Gastrocnemius medialis (tissue), 4 donors: ENCODE data around the gene RIPOR3. TPM values are rescaled to one million over a fixed set of nuclear protein-coding genes. Genes with fewer than 3 reads are reported as not detected.
"Not testable (repeated sequence)": the region's sequence is repeated elsewhere in the genome, so short reads cannot be mapped to it uniquely, and the experiment has no call there.

Experiments
- ATAC-seq, 2 donors: fragments of 150-250 bp; one replicate each; pipeline ENCODE4 v1.9.1; 2016
- DNase-seq, 2 donors: peaks; one replicate each; pipeline ENCODE4 v3.0.0-alpha.2; 2019
- H3K27ac ChIP-seq, 4 donors: fragments of 200-600 bp; sonication (generic); 1 replicate in 1 of 4; 2 replicates in 3 of 4; pipeline ENCODE4 v1.5.1; 2016 to 2018; ENCODE audit warnings: mild to moderate bottlenecking in 2 of 4, moderate library complexity in 1 of 4
- H3K27me3 ChIP-seq, 3 donors: fragments of 200-600 bp; sonication (generic) in 2 of 3; 1 replicate in 1 of 3; 2 replicates in 2 of 3; pipeline versions ENCODE4 v1.5.1 to v1.6.0; 2016 to 2019; ENCODE audit warnings: mild to moderate bottlenecking in 1 of 3, moderate library complexity in 1 of 3
- H3K36me3 ChIP-seq, 2 donors: fragments of 200-600 bp; sonication (generic) in 1 of 2; one replicate each; pipeline ENCODE4 v1.5.1; 2017 to 2018
- H3K4me1 ChIP-seq, 2 donors: fragments of 200-600 bp; sonication (generic) in 1 of 2; one replicate each; pipeline ENCODE4 v1.5.1; 2016 to 2017; ENCODE audit warnings: mild to moderate bottlenecking in 2 of 2
- H3K4me3 ChIP-seq, 4 donors: fragments of 200-600 bp; sonication (generic) in 3 of 4; 1 replicate in 1 of 4; 2 replicates in 3 of 4; pipeline ENCODE4 v1.5.1; 2016 to 2019; ENCODE audit warnings: mild to moderate bottlenecking in 2 of 4
- H3K9me3 ChIP-seq, 3 donors: fragments of 200-600 bp; sonication (generic) in 2 of 3; 1 replicate in 1 of 3; 2 replicates in 2 of 3; pipeline ENCODE4 v1.5.1; 2016 to 2019
- POLR2A ChIP-seq, 2 donors: fragments of 450-650 bp; IDR thresholded peaks; one replicate each; pipeline ENCODE4 v1.6.1; 2017; ENCODE audit warnings: antibody characterized with exemption in 2 of 2, mild to moderate bottlenecking in 2 of 2, moderate library complexity in 2 of 2
- in situ Hi-C, 4 donors: fragments of 200-750 bp; cut with MboI; loops; one replicate each; pipeline versions ENCODE4 v1.15.0 to v1.8.0; 2017; ENCODE audit warnings: low sequenced_read_pairs in 4 of 4
- intact Hi-C: fragments of 100-400 bp; cut with DNase I; formaldehyde crosslinking; loops from one replicate; pipeline ENCODE4 v1.15.1; 2023; ENCODE audit warnings: low total_unique reads
- total RNA-seq, 4 donors: library from RNA; depleted of rRNA; stranded (reverse); fragments of >200 nt; gene quantifications; one replicate each; pipeline versions ENCODE4 v1.1.0 to v1.2.3, GENCODE V29; 2016
- TF ChIP-seq, protein P1 (sequence below), 5 experiments: fragments of 450-650 bp in 3 of 5; fragments of 200-600 bp in 2 of 5; sonication (generic) in 2 of 5; IDR thresholded peaks in 4 of 5; conservative IDR thresholded peaks in 1 of 5; 1 replicate in 4 of 5; 2 replicates in 1 of 5; pipeline ENCODE4 v1.5.1; 2016 to 2019; ENCODE audit warnings: antibody characterized with exemption in 5 of 5, mild to moderate bottlenecking in 3 of 5, moderate library complexity in 3 of 5

The RIPOR3 gene
- total RNA-seq, 4 donors from 2014 or later, result 5.3 to 12.5 (median 8.2) TPM

DNA sequence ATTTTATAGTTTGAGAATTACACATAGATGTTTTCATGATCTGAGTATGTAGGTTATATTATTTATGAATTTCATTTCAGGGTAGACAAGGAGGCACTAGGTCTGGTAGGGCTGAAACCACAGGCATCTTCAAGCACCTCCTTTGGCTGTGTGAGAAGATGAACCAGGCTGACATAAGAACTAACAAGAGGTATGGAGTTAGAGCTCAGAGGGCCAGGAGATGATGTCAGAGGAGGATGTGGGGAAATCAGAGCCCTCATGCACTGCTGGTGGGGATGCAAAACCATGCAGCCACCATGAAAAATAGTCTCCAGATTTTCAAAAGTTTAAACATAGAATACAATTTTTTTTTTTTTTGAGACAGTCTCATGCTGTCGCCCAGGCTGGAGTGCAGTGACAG lies 13.6 kb upstream of the RIPOR3 start:
- no peaks in the 10 kb centered on the region for H3K27me3 ChIP-seq
- H3K9me3 ChIP-seq, result no peaks in the 10 kb centered on the region
- no peaks in the 10 kb centered on the region for H3K4me1 ChIP-seq
- intact Hi-C loops, result no loop called here
- DNase-seq (no peak), ATAC-seq (no peak)
- no peak for TF ChIP-seq POLR2A (IDR thresholded peaks at IDR 0.05)
- TF ChIP-seq, protein P1, sequence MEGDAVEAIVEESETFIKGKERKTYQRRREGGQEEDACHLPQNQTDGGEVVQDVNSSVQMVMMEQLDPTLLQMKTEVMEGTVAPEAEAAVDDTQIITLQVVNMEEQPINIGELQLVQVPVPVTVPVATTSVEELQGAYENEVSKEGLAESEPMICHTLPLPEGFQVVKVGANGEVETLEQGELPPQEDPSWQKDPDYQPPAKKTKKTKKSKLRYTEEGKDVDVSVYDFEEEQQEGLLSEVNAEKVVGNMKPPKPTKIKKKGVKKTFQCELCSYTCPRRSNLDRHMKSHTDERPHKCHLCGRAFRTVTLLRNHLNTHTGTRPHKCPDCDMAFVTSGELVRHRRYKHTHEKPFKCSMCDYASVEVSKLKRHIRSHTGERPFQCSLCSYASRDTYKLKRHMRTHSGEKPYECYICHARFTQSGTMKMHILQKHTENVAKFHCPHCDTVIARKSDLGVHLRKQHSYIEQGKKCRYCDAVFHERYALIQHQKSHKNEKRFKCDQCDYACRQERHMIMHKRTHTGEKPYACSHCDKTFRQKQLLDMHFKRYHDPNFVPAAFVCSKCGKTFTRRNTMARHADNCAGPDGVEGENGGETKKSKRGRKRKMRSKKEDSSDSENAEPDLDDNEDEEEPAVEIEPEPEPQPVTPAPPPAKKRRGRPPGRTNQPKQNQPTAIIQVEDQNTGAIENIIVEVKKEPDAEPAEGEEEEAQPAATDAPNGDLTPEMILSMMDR (IDR thresholded peaks at IDR 0.05 in 4 of 5, conservative IDR thresholded peaks at IDR 0.05 in 1 of 5), result no peak
- H3K36me3 ChIP-seq, result no peaks in the 10 kb centered on the region
- no peak overlapping the region for H3K4me3 ChIP-seq
- H3K27ac ChIP-seq, result no peak overlapping the region
- in situ Hi-C loops, result no loop called here

GRCh38 chr20:50704514-50704913 lies 13.2 kb upstream of the RIPOR3 start:
- intact Hi-C loops (no loop called here), in situ Hi-C loops (no loop called here)
- DNase-seq, result no peak
- Histone ChIP-seq H3K27ac (no peak overlapping the region), H3K9me3 (no peaks in the 10 kb centered on the region), H3K27me3 (no peaks in the 10 kb centered on the region), H3K4me1 (no peaks in the 10 kb centered on the region), H3K4me3 (no peak overlapping the region), H3K36me3 (no peaks in the 10 kb centered on the region)
- TF ChIP-seq, protein P1 (IDR thresholded peaks at IDR 0.05 in 4 of 5, conservative IDR thresholded peaks at IDR 0.05 in 1 of 5), result no peak
- TF ChIP-seq POLR2A (IDR thresholded peaks at IDR 0.05), result no peak
- ATAC-seq, result no peak

GRCh38 chr20:50703651-50704438 lies 12.5 kb upstream of the RIPOR3 start:
- H3K27me3 ChIP-seq, DNase-seq, H3K4me1 ChIP-seq, in situ Hi-C loops, H3K9me3 ChIP-seq, H3K27ac ChIP-seq, H3K4me3 ChIP-seq, ATAC-seq, intact Hi-C loops, H3K36me3 ChIP-seq: not testable (repeated sequence)

- intact Hi-C loops, result no loop called here
Measured at GRCh38 chr20:50701041-50701963, 10.0 kb upstream of the RIPOR3 start.

More at GRCh38 chr20:50701041-50701963, 10.0 kb upstream of the RIPOR3 start:
- Histone ChIP-seq H3K27ac (no peak overlapping the region), H3K4me1 (no peaks in the 10 kb centered on the region), H3K9me3 (no peaks in the 10 kb centered on the region), H3K36me3 (no peaks in the 10 kb centered on the region), H3K27me3 (no peaks in the 10 kb centered on the region), H3K4me3 (no peak overlapping the region)
- TF ChIP-seq POLR2A (IDR thresholded peaks at IDR 0.05), result no peak
- TF ChIP-seq, protein P1 (IDR thresholded peaks at IDR 0.05 in 4 of 5, conservative IDR thresholded peaks at IDR 0.05 in 1 of 5), result no peak
- ATAC-seq (no peak), DNase-seq (no peak)
- in situ Hi-C loops, result no loop called here
